DOHH2 (cell line): ENCODE measurements around the gene GNG4.

Source experiments
- CTCF ChIP-seq: fragments of 200-600 bp; sonication (generic); IDR thresholded peaks from one replicate; pipeline ENCODE4 v1.5.1; 2014; ENCODE audit warnings: antibody characterized with exemption, mild to moderate bottlenecking, low read depth, low read length; ENCODE audit not compliant: poor library complexity, severe bottlenecking
- EZH2phosphoT487 ChIP-seq: fragments of 200-600 bp; sonication (generic); IDR thresholded peaks from 2 replicates; pipeline ENCODE4 v1.6.1; 2017; ENCODE audit warnings: borderline replicate concordance, mild to moderate bottlenecking, antibody characterized with exemption, low read length, moderate library complexity, mixed read lengths

- TF ChIP-seq EZH2phosphoT487: no peak
- TF ChIP-seq CTCF: no peak
These were observed 142.0 kb downstream of the GNG4 start for GRCh38 chr1:235507623-235508022.
